IMR-90 (cell line): ENCODE results near the gene GMFB. TPM values are rescaled to one million over a fixed set of nuclear protein-coding genes. Genes with fewer than 3 reads are reported as not detected.

ENCODE experiments used
- ATAC-seq: fragments of 200-7000 bp; cut with Tn5 transposase; 2 replicates; pipeline ENCODE4 v1.9.1; 2020; ENCODE audit warnings: low read depth, mild to moderate bottlenecking, moderate library complexity
- BruUV-seq: library from RNA; stranded (reverse); fragments of 400-500 nt; replicated peaks from 2 replicates; lab custom pipeline; 2021; lab: Mats Ljungman, UMichigan
- CTCF ChIA-PET: fragments of 300-600 bp; formaldehyde crosslinking; extraction: SDS; loops from one replicate; lab custom pipeline; 2021; ENCODE audit warnings: antibody characterized with exemption; lab: Yijun Ruan, JAX
- POLR2A ChIA-PET: fragments of 300-600 bp; sonication (Branson Sonifier 250); formaldehyde crosslinking; loops from one replicate; lab custom pipeline; 2022; ENCODE audit warnings: antibody characterized with exemption; ENCODE audit not compliant: unreplicated experiment; lab: Charles Lee
- DNase-seq: peaks from one replicate; pipeline ENCODE4 v3.0.0; 2013
- H2AFZ ChIP-seq: replicated peaks from 2 replicates; pipeline ENCODE3; 2013; ENCODE audit warnings: low read length, mild to moderate bottlenecking; ENCODE audit not compliant: poor library complexity
- H2AK5ac ChIP-seq: 2 replicates; pipeline ENCODE4 v1.6.1; 2013; ENCODE audit warnings: low read depth, low read length, inconsistent platforms
- H2AK9ac ChIP-seq: replicated peaks from 2 replicates; pipeline ENCODE3; 2013; ENCODE audit warnings: mild to moderate bottlenecking, low read depth, low read length, moderate library complexity; ENCODE audit not compliant: poor library complexity
- H2BK120ac ChIP-seq: 2 replicates; pipeline ENCODE4 v1.6.1; 2013; ENCODE audit warnings: low read depth, low read length, inconsistent platforms
- H2BK15ac ChIP-seq: 3 replicates; pipeline ENCODE4 v1.6.1; 2013; ENCODE audit warnings: low read depth, low read length, inconsistent platforms
- H2BK20ac ChIP-seq: 2 replicates; pipeline ENCODE4 v1.6.1; 2013; ENCODE audit warnings: low read depth, mild to moderate bottlenecking, inconsistent platforms, low read length, moderate library complexity
- H2BK5ac ChIP-seq: 2 replicates; pipeline ENCODE4 v1.6.1; 2013; ENCODE audit warnings: mild to moderate bottlenecking, low read depth, low read length, inconsistent platforms; ENCODE audit not compliant: poor library complexity, severe bottlenecking
- H3K14ac ChIP-seq: replicated peaks from 2 replicates; pipeline ENCODE4 v1.6.1; 2013; ENCODE audit warnings: low read depth, low read length, inconsistent platforms
- H3K18ac ChIP-seq: 2 replicates; pipeline ENCODE4 v1.6.1; 2013; ENCODE audit warnings: low read depth, low read length, control low read depth
- H3K23ac ChIP-seq: 2 replicates; pipeline ENCODE4 v1.6.1; 2013; ENCODE audit warnings: low read depth, low read length, inconsistent platforms
- H3K27ac ChIP-seq: 2 replicates; pipeline ENCODE4 v1.5.1; 2013; ENCODE audit warnings: mild to moderate bottlenecking, control low read depth, low read length; ENCODE audit not compliant: insufficient read depth
- H3K27me3 ChIP-seq: 2 replicates; pipeline ENCODE4 v1.6.1; 2013; ENCODE audit warnings: low read length; ENCODE audit not compliant: control insufficient read depth, insufficient read depth
- H3K36me3 ChIP-seq: 2 replicates; pipeline ENCODE4 v1.6.1; 2013; ENCODE audit warnings: low read length, mixed read lengths; ENCODE audit not compliant: control insufficient read depth, insufficient read depth
- H3K4ac ChIP-seq: 2 replicates; pipeline ENCODE4 v1.6.1; 2013; ENCODE audit warnings: low read depth, low read length, inconsistent platforms
- H3K4me1 ChIP-seq: 2 replicates; pipeline ENCODE4 v1.6.1; 2013; ENCODE audit warnings: low read length, mixed read lengths; ENCODE audit not compliant: control insufficient read depth, insufficient read depth
- H3K4me2 ChIP-seq: 2 replicates; pipeline ENCODE4 v1.6.1; 2013; ENCODE audit warnings: low read depth, mild to moderate bottlenecking, control low read depth, low read length, moderate library complexity
- H3K4me3 ChIP-seq: 2 replicates; pipeline ENCODE4 v1.5.1; 2013; ENCODE audit warnings: low read depth, mild to moderate bottlenecking, control low read depth, low read length, moderate library complexity; ENCODE audit not compliant: insufficient read depth
- H3K56ac ChIP-seq: 2 replicates; pipeline ENCODE4 v1.6.1; 2013; ENCODE audit warnings: low read length, inconsistent platforms; ENCODE audit not compliant: insufficient read depth; ENCODE audit errors: extremely low read depth
- H3K79me1 ChIP-seq, 2 experiments: 2 replicates each; pipeline ENCODE4 v1.6.1; 2013; ENCODE audit warnings: low read length in 2 of 2, inconsistent platforms in 1 of 2, low read depth in 1 of 2
- H3K9ac ChIP-seq: 2 replicates; pipeline ENCODE4 v1.6.1; 2013; ENCODE audit warnings: low read depth, low read length, control low read depth
- H3K9me1 ChIP-seq: 2 replicates; pipeline ENCODE4 v1.6.1; 2013; ENCODE audit warnings: low read length, inconsistent platforms; ENCODE audit not compliant: insufficient read depth
- H3K9me3 ChIP-seq: 2 replicates; pipeline ENCODE4 v1.6.1; 2013; ENCODE audit warnings: low read length; ENCODE audit not compliant: control insufficient read depth, insufficient read depth
- H4K20me1 ChIP-seq: 2 replicates; pipeline ENCODE4 v1.6.1; 2013; ENCODE audit warnings: low read length, inconsistent platforms; ENCODE audit not compliant: insufficient read depth
- H4K5ac ChIP-seq: 2 replicates; pipeline ENCODE4 v1.6.1; 2013; ENCODE audit warnings: mild to moderate bottlenecking, low read depth, low read length, control low read depth
- H4K8ac ChIP-seq, 2 experiments: 2 replicates each; pipeline ENCODE4 v1.6.1; 2013; ENCODE audit warnings: low read depth in 2 of 2, low read length in 2 of 2, control low read depth in 1 of 2, inconsistent platforms in 1 of 2
- H4K91ac ChIP-seq: 2 replicates; pipeline ENCODE4 v1.6.1; 2013; ENCODE audit warnings: low read depth, low read length, inconsistent platforms; ENCODE audit not compliant: insufficient read depth
- BHLHE40 ChIP-seq: fragments of 150-350 bp; IDR thresholded peaks from 2 replicates; pipeline ENCODE4 v1.6.1; 2016; ENCODE audit warnings: mild to moderate bottlenecking, low read depth, low read length
- CEBPB ChIP-seq: IDR thresholded peaks from 2 replicates; pipeline ENCODE4 v1.6.1; 2012; ENCODE audit warnings: low read depth, low read length, improper control_type of control experiment
- CHD1 ChIP-seq: IDR thresholded peaks from 2 replicates; pipeline ENCODE4 v1.6.1; 2012; ENCODE audit warnings: low read depth, low read length, improper control_type of control experiment
- FOS ChIP-seq: fragments of 150-350 bp; IDR thresholded peaks from 2 replicates; pipeline ENCODE4 v1.6.1; 2016; ENCODE audit warnings: low read depth, low read length
- MAFK ChIP-seq: IDR thresholded peaks from 2 replicates; pipeline ENCODE4 v1.6.1; 2012; ENCODE audit warnings: low read depth, low read length, improper control_type of control experiment
- MAZ ChIP-seq: IDR thresholded peaks from 2 replicates; pipeline ENCODE4 v1.6.1; 2012; ENCODE audit warnings: low read depth, mild to moderate bottlenecking, low read length, improper control_type of control experiment, moderate library complexity, borderline replicate concordance
- MXI1 ChIP-seq: IDR thresholded peaks from 2 replicates; pipeline ENCODE4 v1.6.1; 2012; ENCODE audit warnings: low read depth, mild to moderate bottlenecking, low read length, moderate library complexity, borderline replicate concordance
- NFE2L2 ChIP-seq: fragments of 150-350 bp; IDR thresholded peaks from 2 replicates; pipeline ENCODE4 v1.6.1; 2016; ENCODE audit warnings: low read depth, mild to moderate bottlenecking, low read length
- POLR2A ChIP-seq: IDR thresholded peaks from 2 replicates; pipeline ENCODE4 v1.6.1; 2012; ENCODE audit warnings: mild to moderate bottlenecking, low read depth, low read length
- RAD21 ChIP-seq: IDR thresholded peaks from 2 replicates; pipeline ENCODE4 v1.6.1; 2012; ENCODE audit warnings: low read length, improper control_type of control experiment
- RCOR1 ChIP-seq: IDR thresholded peaks from 2 replicates; pipeline ENCODE4 v1.6.1; 2012; ENCODE audit warnings: mild to moderate bottlenecking, low read length, improper control_type of control experiment; ENCODE audit not compliant: insufficient replicate concordance
- RFX5 ChIP-seq: IDR thresholded peaks from 2 replicates; pipeline ENCODE4 v1.8.0; 2012; ENCODE audit warnings: low read depth, mild to moderate bottlenecking, low read length, moderate library complexity
- SMC3 ChIP-seq: fragments of 150-350 bp; IDR thresholded peaks from 2 replicates; pipeline ENCODE4 v1.6.1; 2016; ENCODE audit warnings: low read depth, mild to moderate bottlenecking, antibody characterized with exemption, low read length, moderate library complexity
- dilution Hi-C: fragments of 300-500 bp; cut with HindIII; formaldehyde crosslinking; loops from one replicate; pipeline ENCODE4 v1.14.3; 2018; ENCODE audit warnings: low sequenced_read_pairs; ENCODE audit not compliant: unreplicated experiment
- in situ Hi-C: fragments of 300-500 bp; cut with MboI; formaldehyde crosslinking; loops from 3 replicates; pipeline ENCODE4 v1.14.3; 2019; ENCODE audit warnings: low sequenced_read_pairs, inconsistent platforms, mixed read lengths
- intact Hi-C: fragments of 100-400 bp; cut with micrococcal nuclease; formaldehyde crosslinking; loops from 2 replicates; pipeline ENCODE4 v1.10.0; 2022
- polyA plus RNA-seq, 3 experiments: library from polyadenylated mRNA; depleted of rRNA; stranded (reverse); fragments of >200 nt; gene quantifications; 2 replicates each; pipeline ENCODE4 v1.2.3, GENCODE V29; 2012; ENCODE audit warnings: low replicate concordance in 1 of 3
- total RNA-seq: library from RNA; depleted of rRNA; stranded (reverse); fragments of >200 nt; gene quantifications from 2 replicates; pipeline ENCODE4 v1.2.3, GENCODE V29; 2012
- TF ChIP-seq, protein P1 (sequence below): conservative IDR thresholded peaks from 2 replicates; pipeline ENCODE4 v1.5.1; 2012; ENCODE audit warnings: mild to moderate bottlenecking, low read depth, low read length, improper control_type of control experiment
- TF ChIP-seq, protein P2 (sequence below): fragments of 150-350 bp; IDR thresholded peaks from 2 replicates; pipeline ENCODE4 v1.6.1; 2017; ENCODE audit warnings: mild to moderate bottlenecking, antibody characterized with exemption, low read length, low read depth
- TF ChIP-seq, protein P3 (sequence below): fragments of 150-350 bp; IDR thresholded peaks from 2 replicates; pipeline ENCODE4 v1.6.1; 2016; ENCODE audit warnings: low read depth, mild to moderate bottlenecking, low read length, moderate library complexity, borderline replicate concordance

Gene GMFB
- total and polyA plus RNA-seq, 2 of the 4 experiments (the other 2 are of a cell fraction), result 22.4 to 59.1 TPM

DNA sequence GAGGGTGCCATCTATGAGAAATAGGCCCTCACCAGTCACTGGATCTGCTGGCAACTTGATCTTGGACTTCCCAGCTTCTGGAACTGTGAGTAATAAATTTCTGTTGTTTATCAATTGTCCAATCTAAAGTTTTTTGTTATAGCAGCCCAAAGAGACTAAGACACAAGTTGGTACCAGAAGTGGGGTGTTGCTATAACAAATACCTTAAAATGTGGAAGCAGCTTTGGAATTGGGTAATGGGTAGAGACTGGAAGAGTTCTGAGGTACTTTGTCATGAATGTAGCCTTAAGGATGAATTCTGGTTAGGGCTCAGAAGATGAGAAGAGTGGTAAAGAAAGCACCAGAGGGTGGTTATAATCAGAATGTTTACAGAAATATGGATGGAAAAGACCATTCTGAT lies 21.5 kb downstream of the GMFB start:
- H2BK5ac ChIP-seq, result no peak overlapping the region
- H4K5ac ChIP-seq, result no peak overlapping the region
- H3K14ac ChIP-seq, result no peak overlapping the region
- DNase-seq (no peak), ATAC-seq (no peak)
- in situ Hi-C loops, result no loop called here
- peaks cover 3% of the 10 kb centered on the region for H3K36me3 ChIP-seq
- POLR2A ChIA-PET, result no interaction called here
- H3K9me1 ChIP-seq, result no peaks in the 10 kb centered on the region
- H3K27ac ChIP-seq, result no peak overlapping the region
- no peaks in the 10 kb centered on the region for H3K4me1 ChIP-seq
- H2AK9ac ChIP-seq, result no peak overlapping the region
- H3K79me1 ChIP-seq, result no peaks in the 10 kb centered on the region
- no peak overlapping the region for H2AK5ac ChIP-seq
- no peak overlapping the region for H4K8ac ChIP-seq
- no peak overlapping the region for H3K4ac ChIP-seq
- H2BK120ac ChIP-seq, result no peak overlapping the region
- H3K18ac ChIP-seq, result no peak overlapping the region
- BruUV-seq, result no TSS peak
- no peak overlapping the region for H2BK20ac ChIP-seq
- no peaks in the 10 kb centered on the region for H4K20me1 ChIP-seq
- no peak for TF ChIP-seq RFX5
- TF ChIP-seq RCOR1, result no peak
- no peak for TF ChIP-seq POLR2A
- TF ChIP-seq, protein P1, sequence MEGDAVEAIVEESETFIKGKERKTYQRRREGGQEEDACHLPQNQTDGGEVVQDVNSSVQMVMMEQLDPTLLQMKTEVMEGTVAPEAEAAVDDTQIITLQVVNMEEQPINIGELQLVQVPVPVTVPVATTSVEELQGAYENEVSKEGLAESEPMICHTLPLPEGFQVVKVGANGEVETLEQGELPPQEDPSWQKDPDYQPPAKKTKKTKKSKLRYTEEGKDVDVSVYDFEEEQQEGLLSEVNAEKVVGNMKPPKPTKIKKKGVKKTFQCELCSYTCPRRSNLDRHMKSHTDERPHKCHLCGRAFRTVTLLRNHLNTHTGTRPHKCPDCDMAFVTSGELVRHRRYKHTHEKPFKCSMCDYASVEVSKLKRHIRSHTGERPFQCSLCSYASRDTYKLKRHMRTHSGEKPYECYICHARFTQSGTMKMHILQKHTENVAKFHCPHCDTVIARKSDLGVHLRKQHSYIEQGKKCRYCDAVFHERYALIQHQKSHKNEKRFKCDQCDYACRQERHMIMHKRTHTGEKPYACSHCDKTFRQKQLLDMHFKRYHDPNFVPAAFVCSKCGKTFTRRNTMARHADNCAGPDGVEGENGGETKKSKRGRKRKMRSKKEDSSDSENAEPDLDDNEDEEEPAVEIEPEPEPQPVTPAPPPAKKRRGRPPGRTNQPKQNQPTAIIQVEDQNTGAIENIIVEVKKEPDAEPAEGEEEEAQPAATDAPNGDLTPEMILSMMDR, result no peak
- TF ChIP-seq CEBPB, result no peak
- TF ChIP-seq, protein P2, sequence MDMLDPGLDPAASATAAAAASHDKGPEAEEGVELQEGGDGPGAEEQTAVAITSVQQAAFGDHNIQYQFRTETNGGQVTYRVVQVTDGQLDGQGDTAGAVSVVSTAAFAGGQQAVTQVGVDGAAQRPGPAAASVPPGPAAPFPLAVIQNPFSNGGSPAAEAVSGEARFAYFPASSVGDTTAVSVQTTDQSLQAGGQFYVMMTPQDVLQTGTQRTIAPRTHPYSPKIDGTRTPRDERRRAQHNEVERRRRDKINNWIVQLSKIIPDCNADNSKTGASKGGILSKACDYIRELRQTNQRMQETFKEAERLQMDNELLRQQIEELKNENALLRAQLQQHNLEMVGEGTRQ, result no peak
- no peak for TF ChIP-seq RAD21
- no peak for TF ChIP-seq MXI1
- no peak for TF ChIP-seq MAZ
- TF ChIP-seq, protein P3, sequence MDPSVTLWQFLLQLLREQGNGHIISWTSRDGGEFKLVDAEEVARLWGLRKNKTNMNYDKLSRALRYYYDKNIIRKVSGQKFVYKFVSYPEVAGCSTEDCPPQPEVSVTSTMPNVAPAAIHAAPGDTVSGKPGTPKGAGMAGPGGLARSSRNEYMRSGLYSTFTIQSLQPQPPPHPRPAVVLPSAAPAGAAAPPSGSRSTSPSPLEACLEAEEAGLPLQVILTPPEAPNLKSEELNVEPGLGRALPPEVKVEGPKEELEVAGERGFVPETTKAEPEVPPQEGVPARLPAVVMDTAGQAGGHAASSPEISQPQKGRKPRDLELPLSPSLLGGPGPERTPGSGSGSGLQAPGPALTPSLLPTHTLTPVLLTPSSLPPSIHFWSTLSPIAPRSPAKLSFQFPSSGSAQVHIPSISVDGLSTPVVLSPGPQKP, result no peak
- no peak for TF ChIP-seq CHD1
- no peak for TF ChIP-seq BHLHE40
- TF ChIP-seq MAFK, result no peak
- TF ChIP-seq FOS, result no peak
- TF ChIP-seq NFE2L2, result no peak
- no peak for TF ChIP-seq SMC3
- no peak overlapping the region for H3K9ac ChIP-seq
- no peaks in the 10 kb centered on the region; the same call in 1 of the 2 replicates for H3K27me3 ChIP-seq
- H2BK15ac ChIP-seq, result no peak overlapping the region
- dilution Hi-C loops, result no loop called here
- no peak overlapping the region for H4K91ac ChIP-seq
- intact Hi-C loops, result no loop called here
- no peak overlapping the region for H3K4me3 ChIP-seq
- H2AFZ ChIP-seq, result no peak overlapping the region
- H3K4me2 ChIP-seq, result no peak overlapping the region
- CTCF ChIA-PET, result no interaction called here
- H3K56ac ChIP-seq, result no peak overlapping the region
- H3K23ac ChIP-seq, result no peak overlapping the region
- peaks cover 5% of the 10 kb centered on the region; the same call in 1 of the 2 replicates for H3K9me3 ChIP-seq
